H54 (cell line): ENCODE measurements around the gene SCAMP3.
"Not testable (repeated sequence)": the region's sequence is repeated elsewhere in the genome, so short reads cannot be mapped to it uniquely, and the experiment has no call there.

Experiments
- DNase-seq: peaks from one replicate; pipeline ENCODE4 v3.0.0; 2011; ENCODE audit warnings: low spot score, mixed read lengths; ENCODE audit not compliant: insufficient read length
- FAIRE-seq: peaks from 3 replicates; lab custom pipeline; 2011; peaks lifted over from hg19 to GRCh38; lab: Jason Lieb, UNC
- POLR2A ChIP-seq: IDR thresholded peaks from 2 replicates; pipeline ENCODE4 v1.6.1; 2011; ENCODE audit warnings: low read depth, mild to moderate bottlenecking, low read length

SCAMP3 gene

GRCh38 chr1:155295183-155295941 is 33.2 kb upstream of the SCAMP3 start:
- no peak for DNase-seq
- no peak for TF ChIP-seq POLR2A
- FAIRE-seq = no peak

- FAIRE-seq (no peak), DNase-seq (no peak)
- TF ChIP-seq POLR2A = no peak
These were observed 32.5 kb upstream of the SCAMP3 start for GRCh38 chr1:155294520-155295182.

GRCh38 chr1:155293086-155293749 is 31.1 kb upstream of the SCAMP3 start:
- DNase-seq (no peak), FAIRE-seq (no peak)
- no peak for TF ChIP-seq POLR2A

GRCh38 chr1:155291006-155291405 is 28.8 kb upstream of the SCAMP3 start:
- FAIRE-seq = not testable (repeated sequence)

GRCh38 chr1:155287987-155288543 is 25.9 kb upstream of the SCAMP3 start:
- no peak for TF ChIP-seq POLR2A
- DNase-seq (no peak), FAIRE-seq (no peak)

More at GRCh38 chr1:155291006-155291405, 28.8 kb upstream of the SCAMP3 start:
- DNase-seq = not testable (repeated sequence)

- DNase-seq (no peak), FAIRE-seq (no peak)
- no peak for TF ChIP-seq POLR2A
These were observed 24.4 kb upstream of the SCAMP3 start for GRCh38 chr1:155286544-155286943.

- DNase-seq (no peak), FAIRE-seq (no peak)
- no peak for TF ChIP-seq POLR2A
These were observed 23.5 kb upstream of the SCAMP3 start for GRCh38 chr1:155285631-155286044.

GRCh38 chr1:155285063-155285462 is 22.9 kb upstream of the SCAMP3 start:
- FAIRE-seq = no peak

GRCh38 chr1:155284476-155284875 is 22.3 kb upstream of the SCAMP3 start:
- no peak for DNase-seq
- FAIRE-seq = no peak
- no peak for TF ChIP-seq POLR2A

More at GRCh38 chr1:155285063-155285462, 22.9 kb upstream of the SCAMP3 start:
- no peak for DNase-seq
- TF ChIP-seq POLR2A = no peak

GRCh38 chr1:155282488-155283091 is 20.4 kb upstream of the SCAMP3 start:
- DNase-seq (no peak), FAIRE-seq (no peak)
- TF ChIP-seq POLR2A = no peak

- no peak for TF ChIP-seq POLR2A
- no peak for DNase-seq
- no peak for FAIRE-seq
These were observed 17.1 kb upstream of the SCAMP3 start for GRCh38 chr1:155279268-155279667.

GRCh38 chr1:155278689-155279160 is 16.6 kb upstream of the SCAMP3 start:
- FAIRE-seq = no peak
- DNase-seq = no peak
- TF ChIP-seq POLR2A = no peak

GRCh38 chr1:155277902-155278688 is 15.9 kb upstream of the SCAMP3 start:
- FAIRE-seq (no peak), DNase-seq (peak; percentile 35)
- no peak for TF ChIP-seq POLR2A
